Measurements from ENCODE around the gene HOXB13.

The HOXB13 gene

GRCh38 chr17:48728232-48729231 lies at the start of gene HOXB13:
TSS of gene HOXB13 (minus strand) at chr17:48728750. CDS start at chr17:48728593, 157 bp downstream.
- peak within 1 kb of the TSS; percentile 37 for H3K4me3 ChIP-seq (ENCODE audit: low read depth, low read length)
- no peaks in the 10 kb centered on the region for H3K36me3 ChIP-seq (ENCODE audit: control insufficient read depth, insufficient read depth, low read length)
- H3K27me3 ChIP-seq (ENCODE audit: control insufficient read depth, insufficient read depth, low read length) = peaks cover 100% of the 10 kb centered on the region
- H3K4me1 ChIP-seq (ENCODE audit: control insufficient read depth, insufficient read depth, low read length) = no peaks in the 10 kb centered on the region
- no peaks in the 10 kb centered on the region for H3K9me3 ChIP-seq (ENCODE audit: control insufficient read depth, insufficient read depth, low read length)
- no peak within 1 kb of the TSS for H3K9ac ChIP-seq (ENCODE audit: low read depth, low read length)

DNA sequence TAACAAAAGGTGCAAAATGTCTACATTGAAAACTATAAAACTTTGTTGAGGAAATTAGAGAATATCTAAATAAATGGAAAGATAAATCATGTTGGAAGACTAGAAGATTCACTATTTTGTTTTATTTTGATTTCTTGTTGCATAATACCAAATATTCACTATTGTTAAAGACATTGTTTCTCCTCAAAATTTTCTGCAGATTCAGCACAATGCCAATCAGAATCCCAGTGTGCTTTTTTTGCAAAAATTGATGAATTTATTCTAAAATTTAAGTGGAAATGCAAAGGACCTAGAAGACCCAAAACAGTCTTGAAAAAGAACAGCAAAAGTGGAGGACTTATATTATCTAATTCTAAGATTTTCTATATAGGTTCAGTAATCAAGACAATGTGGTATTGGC lies 48.1 kb upstream of the HOXB13 start:
- H3K9me3 ChIP-seq (ENCODE audit: control insufficient read depth, insufficient read depth, low read length) = no peaks in the 10 kb centered on the region
- H3K27me3 ChIP-seq (ENCODE audit: control insufficient read depth, insufficient read depth, low read length) = peaks cover 2% of the 10 kb centered on the region
- no peaks in the 10 kb centered on the region for H3K36me3 ChIP-seq (ENCODE audit: control insufficient read depth, insufficient read depth, low read length)
- no peak overlapping the region for H3K9ac ChIP-seq (ENCODE audit: low read depth, low read length)
- H3K4me3 ChIP-seq (ENCODE audit: low read depth, low read length) = no peak overlapping the region
- H3K4me1 ChIP-seq (ENCODE audit: control insufficient read depth, insufficient read depth, low read length) = no peaks in the 10 kb centered on the region

DNA sequence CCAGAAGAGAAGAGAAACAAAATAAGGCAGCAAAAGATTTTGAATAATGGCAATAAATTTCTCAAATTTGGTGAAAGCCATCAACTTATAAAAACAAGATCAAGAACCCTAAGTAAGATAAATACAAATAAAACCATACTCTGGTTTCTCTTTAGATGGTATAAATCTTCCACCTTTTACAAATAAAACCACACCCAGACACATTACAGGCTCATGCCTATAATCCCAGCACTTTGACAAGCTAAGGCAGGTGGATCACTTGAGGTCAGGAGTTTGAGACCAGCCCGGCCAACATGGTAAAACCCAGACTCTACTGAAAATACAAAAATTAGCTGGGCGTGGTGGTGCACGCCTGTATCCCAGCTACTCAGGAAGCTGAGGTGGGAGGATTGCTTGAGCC lies 44.7 kb upstream of the HOXB13 start:
- Histone ChIP-seq H3K4me3 (ENCODE audit: low read depth, low read length) (no peak overlapping the region), H3K4me1 (ENCODE audit: control insufficient read depth, insufficient read depth, low read length) (no peaks in the 10 kb centered on the region), H3K9ac (ENCODE audit: low read depth, low read length) (no peak overlapping the region), H3K9me3 (ENCODE audit: control insufficient read depth, insufficient read depth, low read length) (no peaks in the 10 kb centered on the region), H3K27me3 (ENCODE audit: control insufficient read depth, insufficient read depth, low read length) (peaks cover 6% of the 10 kb centered on the region), H3K36me3 (ENCODE audit: control insufficient read depth, insufficient read depth, low read length) (no peaks in the 10 kb centered on the region)

DNA sequence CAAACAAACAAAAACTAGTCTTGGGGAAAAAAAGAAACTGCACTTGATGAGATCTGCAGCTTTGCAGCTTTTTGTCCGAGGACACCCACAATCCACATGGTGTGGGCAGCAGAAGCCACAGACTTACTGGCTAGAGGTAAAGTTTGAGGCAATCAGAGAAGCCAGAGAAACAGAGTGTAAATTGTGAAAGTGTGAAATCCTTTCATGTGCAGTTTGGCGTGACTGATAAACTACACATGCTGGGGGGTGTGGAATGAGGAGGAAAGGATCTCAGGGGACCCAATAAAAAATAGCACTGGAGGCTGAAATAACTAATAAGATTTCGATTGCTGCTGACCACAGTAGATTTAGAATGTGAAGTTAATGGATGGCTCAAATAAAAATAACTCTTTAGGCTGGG lies 42.4 kb upstream of the HOXB13 start:
- Histone ChIP-seq H3K4me3 (ENCODE audit: low read depth, low read length) (no peak overlapping the region), H3K4me1 (ENCODE audit: control insufficient read depth, insufficient read depth, low read length) (no peaks in the 10 kb centered on the region), H3K9me3 (ENCODE audit: control insufficient read depth, insufficient read depth, low read length) (no peaks in the 10 kb centered on the region), H3K27me3 (ENCODE audit: control insufficient read depth, insufficient read depth, low read length) (peaks cover 10% of the 10 kb centered on the region), H3K36me3 (ENCODE audit: control insufficient read depth, insufficient read depth, low read length) (no peaks in the 10 kb centered on the region), H3K9ac (ENCODE audit: low read depth, low read length) (no peak overlapping the region)

DNA sequence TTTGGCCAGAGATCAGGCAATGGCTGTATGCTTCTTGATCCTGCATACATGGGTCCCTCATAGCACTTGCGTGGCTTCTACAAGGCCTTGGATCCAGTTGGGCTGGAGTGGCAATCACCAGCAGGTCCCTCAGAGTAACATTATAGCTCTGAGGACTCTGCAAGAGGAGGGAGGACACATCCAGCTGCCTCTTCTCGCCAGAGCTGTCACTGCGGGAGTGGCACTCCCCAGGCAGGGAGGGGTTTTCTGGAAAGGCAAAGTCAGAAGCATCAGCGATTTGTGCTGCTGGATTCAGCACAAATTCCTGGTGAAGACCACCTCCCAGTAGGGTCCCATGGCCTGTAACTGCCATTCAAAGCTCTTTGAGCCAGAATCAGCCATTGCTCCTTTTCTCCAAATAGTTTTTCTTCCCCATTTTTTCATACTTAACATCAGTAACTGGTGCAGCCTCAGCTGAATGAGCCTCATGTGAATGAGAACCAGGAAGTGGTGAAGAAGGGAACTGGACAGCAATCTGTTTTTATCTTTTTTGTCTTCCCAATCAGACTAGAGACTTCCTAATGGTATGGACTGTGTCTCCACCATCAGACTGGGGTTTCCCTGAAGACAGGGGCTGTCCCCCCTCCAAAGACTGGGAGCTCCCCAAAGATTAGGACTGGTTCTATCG lies 40.6 kb upstream of the HOXB13 start:
- H3K27me3 ChIP-seq (ENCODE audit: control insufficient read depth, insufficient read depth, low read length) = peaks cover 21% of the 10 kb centered on the region
- H3K4me1 ChIP-seq (ENCODE audit: control insufficient read depth, insufficient read depth, low read length) = no peaks in the 10 kb centered on the region
- no peak overlapping the region for H3K9ac ChIP-seq (ENCODE audit: low read depth, low read length)
- no peaks in the 10 kb centered on the region for H3K36me3 ChIP-seq (ENCODE audit: control insufficient read depth, insufficient read depth, low read length)
- H3K9me3 ChIP-seq (ENCODE audit: control insufficient read depth, insufficient read depth, low read length) = no peaks in the 10 kb centered on the region
- no peak overlapping the region for H3K4me3 ChIP-seq (ENCODE audit: low read depth, low read length)

GRCh38 chr17:48767263-48767774 lies 38.8 kb upstream of the HOXB13 start:
- Histone ChIP-seq H3K4me3 (ENCODE audit: low read depth, low read length) (no peak overlapping the region), H3K36me3 (ENCODE audit: control insufficient read depth, insufficient read depth, low read length) (no peaks in the 10 kb centered on the region), H3K4me1 (ENCODE audit: control insufficient read depth, insufficient read depth, low read length) (no peaks in the 10 kb centered on the region), H3K27me3 (ENCODE audit: control insufficient read depth, insufficient read depth, low read length) (peaks cover 35% of the 10 kb centered on the region), H3K9ac (ENCODE audit: low read depth, low read length) (no peak overlapping the region), H3K9me3 (ENCODE audit: control insufficient read depth, insufficient read depth, low read length) (no peaks in the 10 kb centered on the region)

DNA sequence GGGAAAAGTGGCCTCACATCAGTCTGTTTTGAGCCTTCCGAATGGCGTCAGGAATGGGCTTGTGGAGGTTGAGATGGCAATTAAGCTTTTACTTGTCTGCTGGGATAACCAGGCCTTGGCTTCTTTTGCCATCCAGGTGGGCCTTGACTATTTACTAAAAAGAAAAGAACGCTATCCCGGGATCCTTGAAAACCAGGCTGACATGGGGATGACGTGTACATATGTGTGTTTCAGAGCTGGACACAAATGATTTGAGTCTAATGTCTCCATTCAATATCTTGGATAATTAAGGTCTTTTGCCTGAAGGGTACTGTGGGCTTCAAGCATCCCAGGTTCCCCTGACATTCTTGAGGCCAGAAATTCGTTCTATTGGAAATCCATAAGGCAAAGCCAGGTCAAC lies 32.6 kb upstream of the HOXB13 start:
- H3K27me3 ChIP-seq (ENCODE audit: control insufficient read depth, insufficient read depth, low read length) = peaks cover 82% of the 10 kb centered on the region
- no peaks in the 10 kb centered on the region for H3K9me3 ChIP-seq (ENCODE audit: control insufficient read depth, insufficient read depth, low read length)
- no peak overlapping the region for H3K4me3 ChIP-seq (ENCODE audit: low read depth, low read length)
- H3K4me1 ChIP-seq (ENCODE audit: control insufficient read depth, insufficient read depth, low read length) = no peaks in the 10 kb centered on the region
- H3K9ac ChIP-seq (ENCODE audit: low read depth, low read length) = no peak overlapping the region
- H3K36me3 ChIP-seq (ENCODE audit: control insufficient read depth, insufficient read depth, low read length) = no peaks in the 10 kb centered on the region

- peaks cover 87% of the 10 kb centered on the region for H3K27me3 ChIP-seq (ENCODE audit: control insufficient read depth, insufficient read depth, low read length)
- H3K9ac ChIP-seq (ENCODE audit: low read depth, low read length) = no peak overlapping the region
- no peaks in the 10 kb centered on the region for H3K4me1 ChIP-seq (ENCODE audit: control insufficient read depth, insufficient read depth, low read length)
- H3K4me3 ChIP-seq (ENCODE audit: low read depth, low read length) = no peak overlapping the region
- no peaks in the 10 kb centered on the region for H3K36me3 ChIP-seq (ENCODE audit: control insufficient read depth, insufficient read depth, low read length)
- no peaks in the 10 kb centered on the region for H3K9me3 ChIP-seq (ENCODE audit: control insufficient read depth, insufficient read depth, low read length)
Observed at GRCh38 chr17:48760411-48760810, 31.9 kb upstream of the HOXB13 start.

- Histone ChIP-seq H3K36me3 (ENCODE audit: control insufficient read depth, insufficient read depth, low read length) (no peaks in the 10 kb centered on the region), H3K4me1 (ENCODE audit: control insufficient read depth, insufficient read depth, low read length) (no peaks in the 10 kb centered on the region), H3K9me3 (ENCODE audit: control insufficient read depth, insufficient read depth, low read length) (no peaks in the 10 kb centered on the region), H3K4me3 (ENCODE audit: low read depth, low read length) (no peak overlapping the region), H3K9ac (ENCODE audit: low read depth, low read length) (no peak overlapping the region), H3K27me3 (ENCODE audit: control insufficient read depth, insufficient read depth, low read length) (peaks cover 89% of the 10 kb centered on the region)
Observed at GRCh38 chr17:48759288-48759687, 30.7 kb upstream of the HOXB13 start.

GRCh38 chr17:48757524-48757961 lies 29.0 kb upstream of the HOXB13 start:
- Histone ChIP-seq H3K9me3 (ENCODE audit: control insufficient read depth, insufficient read depth, low read length) (no peaks in the 10 kb centered on the region), H3K4me1 (ENCODE audit: control insufficient read depth, insufficient read depth, low read length) (no peaks in the 10 kb centered on the region), H3K27me3 (ENCODE audit: control insufficient read depth, insufficient read depth, low read length) (peaks cover 94% of the 10 kb centered on the region), H3K4me3 (ENCODE audit: low read depth, low read length) (no peak overlapping the region), H3K36me3 (ENCODE audit: control insufficient read depth, insufficient read depth, low read length) (no peaks in the 10 kb centered on the region), H3K9ac (ENCODE audit: low read depth, low read length) (no peak overlapping the region)

- H3K27me3 ChIP-seq (ENCODE audit: control insufficient read depth, insufficient read depth, low read length) = peaks cover 95% of the 10 kb centered on the region
Observed at GRCh38 chr17:48756830-48757251, 28.3 kb upstream of the HOXB13 start.

More at GRCh38 chr17:48756830-48757251, 28.3 kb upstream of the HOXB13 start:
- no peak overlapping the region for H3K9ac ChIP-seq (ENCODE audit: low read depth, low read length)
- H3K4me3 ChIP-seq (ENCODE audit: low read depth, low read length) = no peak overlapping the region
- H3K4me1 ChIP-seq (ENCODE audit: control insufficient read depth, insufficient read depth, low read length) = no peaks in the 10 kb centered on the region
- H3K9me3 ChIP-seq (ENCODE audit: control insufficient read depth, insufficient read depth, low read length) = no peaks in the 10 kb centered on the region
- no peaks in the 10 kb centered on the region for H3K36me3 ChIP-seq (ENCODE audit: control insufficient read depth, insufficient read depth, low read length)
